NCI-H2107 (cell line): ENCODE data around the gene CBX2.

Experiments used
- DNase-seq: peaks from one replicate; lab custom pipeline; 2025; lab: John Stamatoyannopoulos, UW

Gene CBX2

GRCh38 chr17:79812353-79813258, 34.7 kb downstream of the CBX2 start:
- no peak for DNase-seq

- no peak for DNase-seq
These were observed 35.6 kb downstream of the CBX2 start for GRCh38 chr17:79813297-79814126.

GRCh38 chr17:79814127-79814973, 36.4 kb downstream of the CBX2 start:
- no peak for DNase-seq

GRCh38 chr17:79814974-79815835, 37.3 kb downstream of the CBX2 start:
- no peak for DNase-seq

GRCh38 chr17:79815836-79816461, 38.0 kb downstream of the CBX2 start:
- DNase-seq, result no peak

- DNase-seq, result no peak
These were observed 40.2 kb downstream of the CBX2 start for GRCh38 chr17:79818026-79818758.

GRCh38 chr17:79819085-79819484, 41.1 kb downstream of the CBX2 start:
- no peak for DNase-seq

- no peak for DNase-seq
These were observed 41.8 kb downstream of the CBX2 start for GRCh38 chr17:79819534-79820276.

GRCh38 chr17:79820959-79821330, 43.0 kb downstream of the CBX2 start:
- no peak for DNase-seq

GRCh38 chr17:79821331-79822095, 43.6 kb downstream of the CBX2 start:
- DNase-seq, result no peak

GRCh38 chr17:79822583-79823124, 44.7 kb downstream of the CBX2 start:
- no peak for DNase-seq

- DNase-seq, result no peak
These were observed 46.3 kb downstream of the CBX2 start for GRCh38 chr17:79824234-79824633.

- DNase-seq, result no peak
These were observed 47.1 kb downstream of the CBX2 start for GRCh38 chr17:79824893-79825579.

GRCh38 chr17:79825580-79825921, 47.6 kb downstream of the CBX2 start:
- DNase-seq, result no peak

GRCh38 chr17:79826204-79826680, 48.3 kb downstream of the CBX2 start:
- no peak for DNase-seq

- DNase-seq, result no peak
These were observed 49.1 kb downstream of the CBX2 start for GRCh38 chr17:79826841-79827578.

- no peak for DNase-seq
These were observed 51.1 kb downstream of the CBX2 start for GRCh38 chr17:79829004-79829403.
